PC-9 (cell line): ENCODE data around the gene HNRNPLL. TPM values are rescaled to one million over a fixed set of nuclear protein-coding genes. Genes with fewer than 3 reads are reported as not detected.
"Not testable (repeated sequence)": the region's sequence is repeated elsewhere in the genome, so short reads cannot be mapped to it uniquely, and the experiment has no call there.

Experiments
- BruUV-seq: library from RNA; stranded (reverse); fragments of 400-500 nt; replicated peaks from 2 replicates; lab custom pipeline; 2021; lab: Mats Ljungman, UMichigan
- CTCF ChIA-PET: fragments of 300-600 bp; sonication (Branson Sonifier 250); formaldehyde crosslinking; loops from one replicate; lab custom pipeline; 2022; ENCODE audit warnings: antibody characterized with exemption; lab: Charles Lee
- POLR2A ChIA-PET: fragments of 300-600 bp; sonication (Branson Sonifier 250); formaldehyde crosslinking; loops from one replicate; lab custom pipeline; 2022; ENCODE audit warnings: antibody characterized with exemption; ENCODE audit not compliant: unreplicated experiment; lab: Charles Lee
- DNase-seq, 2 experiments: peaks; one replicate each; pipeline versions ENCODE4 v3.0.0 to v3.0.0-alpha.2; 2015 to 2022; ENCODE audit warnings: mixed read lengths in 1 of 2
- H2AFZ ChIP-seq: fragments of 200-600 bp; sonication (generic); 2 replicates; pipeline ENCODE4 v1.8.1; 2017; ENCODE audit warnings: antibody characterized with exemption
- H3F3A ChIP-seq: fragments of 200-600 bp; sonication (generic); 2 replicates; pipeline ENCODE4 v1.8.1; 2017; ENCODE audit warnings: antibody characterized with exemption, mild to moderate bottlenecking, low read depth; ENCODE audit not compliant: insufficient read depth
- H3K27ac ChIP-seq: fragments of 200-600 bp; sonication (generic); 2 replicates; pipeline ENCODE4 v1.6.1; 2016; ENCODE audit warnings: mixed run types
- H3K27me3 ChIP-seq: fragments of 200-600 bp; sonication (generic); 2 replicates; pipeline ENCODE4 v1.6.1; 2016; ENCODE audit warnings: low read depth, mixed run types; ENCODE audit not compliant: insufficient read depth
- H3K36me3 ChIP-seq: fragments of 200-600 bp; sonication (generic); 2 replicates; pipeline ENCODE4 v1.6.1; 2016; ENCODE audit warnings: low read depth, mixed run types
- H3K4me1 ChIP-seq: fragments of 200-600 bp; sonication (generic); replicated peaks from 2 replicates; pipeline ENCODE4 v1.6.1; 2016; ENCODE audit warnings: mixed run types; ENCODE audit not compliant: insufficient read depth
- H3K4me2 ChIP-seq: fragments of 200-600 bp; sonication (generic); 2 replicates; pipeline ENCODE4 v1.6.1; 2017; ENCODE audit warnings: mixed run types
- H3K4me3 ChIP-seq: fragments of 200-600 bp; sonication (generic); 2 replicates; pipeline ENCODE4 v1.6.1; 2016; ENCODE audit warnings: mixed run types
- H3K79me2 ChIP-seq: fragments of 200-600 bp; sonication (generic); 2 replicates; pipeline ENCODE4 v1.6.1; 2017; ENCODE audit warnings: low read depth, mixed run types
- H3K9me2 ChIP-seq: fragments of 200-600 bp; sonication (generic); 2 replicates; pipeline ENCODE4 v1.8.1; 2017; ENCODE audit warnings: mild to moderate bottlenecking; ENCODE audit not compliant: insufficient read depth
- H3K9me3 ChIP-seq: fragments of 200-600 bp; sonication (generic); 2 replicates; pipeline ENCODE4 v1.8.1; 2016; ENCODE audit warnings: low read depth; ENCODE audit not compliant: insufficient read depth
- H4K20me1 ChIP-seq: fragments of 200-600 bp; sonication (generic); 2 replicates; pipeline ENCODE4 v1.8.1; 2017; ENCODE audit not compliant: insufficient read depth
- EZH2 ChIP-seq: fragments of 200-600 bp; sonication (generic); IDR thresholded peaks from 2 replicates; pipeline ENCODE4 v1.8.0; 2017; ENCODE audit warnings: antibody characterized with exemption, low read depth
- intact Hi-C: fragments of 100-400 bp; cut with micrococcal nuclease; formaldehyde crosslinking; loops from one replicate; pipeline ENCODE4 v1.10.0; 2022; ENCODE audit not compliant: unreplicated experiment
- total RNA-seq: library from RNA; stranded (reverse); gene quantifications from 2 replicates; pipeline ENCODE4 v1.2.3, GENCODE V29; 2021
- TF ChIP-seq, protein P1 (sequence below): fragments of 200-600 bp; sonication (generic); conservative IDR thresholded peaks from 2 replicates; pipeline ENCODE4 v1.6.1; 2017; ENCODE audit warnings: mixed run types, antibody characterized with exemption, mild to moderate bottlenecking, moderate library complexity

Gene HNRNPLL
- total RNA-seq, 1 experiment from 2014 or later: 38.1 TPM

DNA sequence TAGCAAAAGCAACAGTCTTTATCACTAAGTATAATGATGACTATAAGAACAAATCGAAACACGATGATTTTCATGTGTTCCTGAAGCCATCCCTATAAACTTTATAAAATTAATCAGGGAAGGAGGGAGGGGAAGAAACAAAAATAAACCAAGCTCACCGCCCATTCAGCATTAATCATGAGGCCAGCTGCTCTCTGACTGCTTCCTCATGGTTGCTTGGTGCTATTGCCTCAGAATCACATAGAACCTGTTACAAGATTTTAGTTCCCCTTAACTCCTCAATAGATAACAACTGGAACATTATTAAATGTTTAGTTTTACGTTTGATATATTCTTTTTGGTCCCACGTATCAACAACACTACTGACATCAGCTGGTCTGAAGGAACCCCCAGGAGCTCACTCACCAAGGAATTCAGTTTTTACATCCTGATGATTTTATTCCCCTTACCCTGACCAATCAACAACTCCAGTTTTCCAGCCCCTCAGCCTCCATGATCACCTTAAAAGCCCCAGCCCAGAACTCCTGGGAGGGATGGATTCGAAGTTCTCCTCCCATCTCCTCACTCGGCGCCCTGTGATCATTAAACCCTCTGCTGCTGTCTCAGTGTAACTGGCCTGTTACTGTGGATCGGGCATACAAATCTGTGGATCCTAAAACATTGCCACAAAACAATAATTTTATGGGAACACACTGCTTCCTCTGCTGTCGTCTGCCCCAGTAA is 10.6 kb upstream of the HNRNPLL start:
- H3K9me2 ChIP-seq: no peaks in the 10 kb centered on the region
- no TSS peak for BruUV-seq
- TF ChIP-seq, protein P1, sequence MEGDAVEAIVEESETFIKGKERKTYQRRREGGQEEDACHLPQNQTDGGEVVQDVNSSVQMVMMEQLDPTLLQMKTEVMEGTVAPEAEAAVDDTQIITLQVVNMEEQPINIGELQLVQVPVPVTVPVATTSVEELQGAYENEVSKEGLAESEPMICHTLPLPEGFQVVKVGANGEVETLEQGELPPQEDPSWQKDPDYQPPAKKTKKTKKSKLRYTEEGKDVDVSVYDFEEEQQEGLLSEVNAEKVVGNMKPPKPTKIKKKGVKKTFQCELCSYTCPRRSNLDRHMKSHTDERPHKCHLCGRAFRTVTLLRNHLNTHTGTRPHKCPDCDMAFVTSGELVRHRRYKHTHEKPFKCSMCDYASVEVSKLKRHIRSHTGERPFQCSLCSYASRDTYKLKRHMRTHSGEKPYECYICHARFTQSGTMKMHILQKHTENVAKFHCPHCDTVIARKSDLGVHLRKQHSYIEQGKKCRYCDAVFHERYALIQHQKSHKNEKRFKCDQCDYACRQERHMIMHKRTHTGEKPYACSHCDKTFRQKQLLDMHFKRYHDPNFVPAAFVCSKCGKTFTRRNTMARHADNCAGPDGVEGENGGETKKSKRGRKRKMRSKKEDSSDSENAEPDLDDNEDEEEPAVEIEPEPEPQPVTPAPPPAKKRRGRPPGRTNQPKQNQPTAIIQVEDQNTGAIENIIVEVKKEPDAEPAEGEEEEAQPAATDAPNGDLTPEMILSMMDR: no peak
- TF ChIP-seq EZH2: no peak
- ChIA-PET POLR2A (interaction anchor here (0.6 kb wide), 1 partner anchor 549 kb away, joined by 3 read pairs; no protein-coding TSS in a partner anchor), CTCF (no interaction called here)
- no peak overlapping the region for H3K4me3 ChIP-seq
- DNase-seq: no peak
- no peaks in the 10 kb centered on the region for H3K4me1 ChIP-seq
- H3K36me3 ChIP-seq: no peaks in the 10 kb centered on the region
- H3K27me3 ChIP-seq: no peaks in the 10 kb centered on the region
- H3F3A ChIP-seq: no peaks in the 10 kb centered on the region
- intact Hi-C loops: no loop called here
- H3K27ac ChIP-seq: no peak overlapping the region
- H4K20me1 ChIP-seq: no peaks in the 10 kb centered on the region
- H3K9me3 ChIP-seq: peaks cover 3% of the 10 kb centered on the region; the same call in 1 of the 2 replicates
- no peak overlapping the region for H3K4me2 ChIP-seq
- no peak overlapping the region for H2AFZ ChIP-seq
- no peaks in the 10 kb centered on the region for H3K79me2 ChIP-seq

DNA sequence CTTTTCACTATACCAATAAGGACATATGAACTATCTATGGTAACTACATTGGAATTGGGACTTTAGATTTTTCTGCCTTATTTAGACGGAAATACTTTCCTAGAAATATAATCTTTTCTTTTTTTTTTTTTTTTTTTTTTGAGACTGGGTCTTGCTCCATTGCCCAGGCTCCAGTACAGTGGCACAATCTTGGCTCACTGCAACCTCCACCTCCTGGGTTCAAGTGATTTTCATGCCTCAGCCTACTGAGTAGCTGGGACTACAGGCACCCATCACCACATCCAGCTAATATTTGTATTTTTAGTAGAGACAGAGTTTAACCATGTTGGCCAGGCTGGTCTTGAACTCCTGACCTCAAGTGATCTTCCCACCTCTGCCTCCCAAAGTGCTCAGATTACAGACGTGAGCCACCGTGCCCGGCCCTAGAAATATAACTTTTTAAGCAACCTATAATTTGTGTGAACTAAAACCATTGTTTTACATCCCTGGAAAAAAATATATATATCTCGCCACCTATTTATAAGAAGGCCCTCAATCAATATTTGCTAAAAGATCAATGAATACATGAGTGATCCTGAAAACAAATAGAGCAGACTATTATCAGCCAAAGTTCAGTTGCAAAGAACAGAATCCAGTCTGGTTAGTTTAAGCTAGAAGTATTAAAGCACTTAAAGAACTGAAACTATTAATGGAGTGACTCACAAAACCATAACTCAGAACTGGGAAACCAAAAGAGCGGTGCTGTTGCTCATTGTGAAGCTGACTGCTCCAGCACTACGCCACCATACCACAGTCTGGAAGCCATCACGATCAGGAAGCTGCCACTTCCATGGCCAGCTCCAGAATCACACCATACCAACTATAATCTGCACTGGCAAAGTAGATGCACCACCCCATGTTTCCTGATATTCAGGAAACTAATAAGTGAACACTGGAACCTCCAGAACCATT is 8.4 kb upstream of the HNRNPLL start:
- BruUV-seq: no TSS peak
- DNase-seq: peak in 1 of 2 experiments; percentile 47
- ChIA-PET CTCF (interaction anchor here (0.6 kb wide), 2 partner anchors 85 to 302 kb away, joined by 4 to 7 read pairs; no protein-coding TSS in a partner anchor), POLR2A (no interaction called here)
- Histone ChIP-seq H4K20me1 (no peaks in the 10 kb centered on the region), H3K27me3 (no peaks in the 10 kb centered on the region), H3K9me2 (no peaks in the 10 kb centered on the region), H3K4me3 (no peak overlapping the region), H2AFZ (no peak overlapping the region), H3K4me1 (no peaks in the 10 kb centered on the region), H3K4me2 (no peak overlapping the region), H3F3A (no peaks in the 10 kb centered on the region), H3K36me3 (no peaks in the 10 kb centered on the region), H3K27ac (no peak overlapping the region), H3K9me3 (peaks cover 3% of the 10 kb centered on the region; the same call in 1 of the 2 replicates), H3K79me2 (no peaks in the 10 kb centered on the region)
- intact Hi-C loops: no loop called here
- no peak for TF ChIP-seq EZH2
- TF ChIP-seq, protein P1: no peak

DNA sequence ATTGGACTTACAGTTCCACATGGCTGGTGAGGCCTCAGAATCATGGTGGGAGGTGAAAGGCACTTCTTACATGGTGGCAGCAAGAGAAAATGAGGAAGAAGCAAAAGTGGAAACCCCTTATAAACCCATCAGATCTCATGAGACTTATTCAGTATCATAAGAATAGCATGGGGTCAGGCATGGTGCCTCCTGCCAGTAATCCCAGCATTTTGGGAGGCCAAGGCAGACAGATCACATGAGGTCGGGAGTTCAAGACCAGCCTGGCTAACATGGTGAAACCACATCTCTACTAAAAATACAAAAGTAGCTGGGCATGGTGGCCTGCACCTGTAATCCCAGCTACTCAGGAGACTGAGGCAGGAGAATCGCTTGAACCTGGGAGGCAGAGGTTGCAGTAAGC is 6.5 kb upstream of the HNRNPLL start:
- BruUV-seq, H3K27me3 ChIP-seq, H3K4me3 ChIP-seq, H3K9me3 ChIP-seq, intact Hi-C loops, H3K9me2 ChIP-seq, H3K4me1 ChIP-seq, H3K36me3 ChIP-seq, H4K20me1 ChIP-seq, DNase-seq, H2AFZ ChIP-seq, H3K27ac ChIP-seq, H3K79me2 ChIP-seq, H3F3A ChIP-seq, H3K4me2 ChIP-seq, POLR2A ChIA-PET, CTCF ChIA-PET: not testable (repeated sequence)
